ENCODE results near the gene SLC19A2. TPM values are rescaled to one million over a fixed set of nuclear protein-coding genes. Genes with fewer than 3 reads are reported as not detected.
A peak's percentile ranks its signal among the peaks of the same experiment; 100 is the strongest.
"Not testable (repeated sequence)": the region's sequence is repeated elsewhere in the genome, so short reads cannot be mapped to it uniquely, and the experiment has no call there.

SLC19A2 gene, protein sequence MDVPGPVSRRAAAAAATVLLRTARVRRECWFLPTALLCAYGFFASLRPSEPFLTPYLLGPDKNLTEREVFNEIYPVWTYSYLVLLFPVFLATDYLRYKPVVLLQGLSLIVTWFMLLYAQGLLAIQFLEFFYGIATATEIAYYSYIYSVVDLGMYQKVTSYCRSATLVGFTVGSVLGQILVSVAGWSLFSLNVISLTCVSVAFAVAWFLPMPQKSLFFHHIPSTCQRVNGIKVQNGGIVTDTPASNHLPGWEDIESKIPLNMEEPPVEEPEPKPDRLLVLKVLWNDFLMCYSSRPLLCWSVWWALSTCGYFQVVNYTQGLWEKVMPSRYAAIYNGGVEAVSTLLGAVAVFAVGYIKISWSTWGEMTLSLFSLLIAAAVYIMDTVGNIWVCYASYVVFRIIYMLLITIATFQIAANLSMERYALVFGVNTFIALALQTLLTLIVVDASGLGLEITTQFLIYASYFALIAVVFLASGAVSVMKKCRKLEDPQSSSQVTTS
- polyA plus RNA-seq (2013) = 29.4 and 30.4 TPM in 2 replicates

DNA sequence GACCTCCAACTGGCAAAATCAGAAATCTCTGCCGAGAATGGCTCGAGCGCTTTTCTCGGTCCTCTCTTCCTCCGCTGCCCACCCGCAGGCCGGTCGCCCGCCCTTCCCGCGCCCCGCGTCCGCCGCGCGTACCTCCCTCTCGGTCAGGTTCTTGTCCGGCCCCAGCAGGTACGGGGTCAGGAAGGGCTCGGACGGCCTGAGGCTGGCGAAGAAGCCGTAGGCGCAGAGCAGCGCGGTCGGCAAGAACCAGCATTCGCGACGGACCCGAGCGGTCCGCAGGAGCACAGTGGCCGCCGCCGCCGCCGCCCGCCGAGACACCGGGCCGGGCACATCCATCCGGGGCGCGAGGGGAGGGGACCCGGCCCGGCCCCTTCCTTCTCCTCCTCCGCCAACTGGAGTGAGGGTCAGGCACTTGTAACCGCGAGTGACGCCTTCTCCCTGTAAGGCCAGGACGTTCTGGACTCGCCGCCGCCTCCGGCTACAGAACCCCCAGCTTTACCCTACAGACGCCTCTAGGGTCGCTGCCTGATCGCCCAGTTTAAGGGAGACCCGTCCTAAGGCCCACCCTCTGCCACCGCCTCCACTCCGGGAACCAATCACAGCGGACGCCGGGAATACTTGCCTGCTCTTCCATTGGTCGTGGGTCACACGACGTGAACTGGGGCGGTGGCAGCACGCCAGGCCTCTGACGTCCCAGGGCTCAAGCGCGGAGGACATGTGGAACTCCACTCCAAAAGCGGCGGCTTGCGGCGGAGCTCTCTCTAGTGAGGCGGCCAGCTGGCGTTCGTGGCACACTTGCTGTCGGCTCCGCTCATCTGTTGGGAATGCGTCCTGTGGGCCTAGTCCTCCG, at the start of gene SLC19A2:
Gene SLC19A2, minus strand, starts transcription at position 514 of the 850 bp plus-strand sequence. Its CDS starts 178 bp downstream, at position 336.
- Histone ChIP-seq H3K4me3 (ENCODE audit: low read depth, low read length) (peak within 1 kb of the TSS; percentile 96), H2BK120ac (ENCODE audit: insufficient read depth, low read length, poor library complexity) (peak within 1 kb of the TSS; percentile 67), H2AK5ac (ENCODE audit: low read length) (peak within 1 kb of the TSS; percentile 72), H3K27me3 (ENCODE audit: insufficient read depth, low read length) (no peaks in the 10 kb centered on the region), H2BK12ac (ENCODE audit: low read length) (peak within 1 kb of the TSS; percentile 52), H3K27ac (ENCODE audit: low read depth, low read length) (peak within 1 kb of the TSS; percentile 98), H3K18ac (ENCODE audit: low read length) (peak within 1 kb of the TSS; percentile 50), H3K36me3 (ENCODE audit: control insufficient read depth in 1 of 2, insufficient read depth in 2 of 2, low read length in 2 of 2) (no peaks in the 10 kb centered on the region), H3K23ac (ENCODE audit: low read length) (no peak within 1 kb of the TSS), H4K12ac (ENCODE audit: low read depth, low read length) (peak within 1 kb of the TSS; percentile 85), H3K4me1 (ENCODE audit: control insufficient read depth in 1 of 2, insufficient read depth in 2 of 2, low read length in 2 of 2) (peaks cover 6 to 13% of the 10 kb centered on the region in 2 experiments), H3K4me2 (ENCODE audit: low read length) (peak within 1 kb of the TSS; percentile 72), H3K79me2 (ENCODE audit: control insufficient read depth, insufficient read depth, low read length, poor library complexity) (peaks cover 11% of the 10 kb centered on the region), H3K9me3 (ENCODE audit: insufficient read depth, low read depth, low read length) (peaks cover 2% of the 10 kb centered on the region), H3K4ac (ENCODE audit: low read depth, low read length) (peak within 1 kb of the TSS; percentile 50), H4K91ac (ENCODE audit: low read depth, low read length) (peak within 1 kb of the TSS; percentile 74), H2AFZ (ENCODE audit: insufficient read depth, low read length, poor library complexity) (peak within 1 kb of the TSS; percentile 95), H3K14ac (ENCODE audit: low read length) (peak within 1 kb of the TSS; percentile 92), H4K8ac (ENCODE audit: low read depth, low read length) (peak within 1 kb of the TSS; percentile 62), H2BK5ac (ENCODE audit: low read depth, low read length, poor library complexity) (peak within 1 kb of the TSS; percentile 94), H3K9ac (ENCODE audit: low read length) (peak within 1 kb of the TSS; percentile 94), H3K79me1 (ENCODE audit: low read length) (peaks cover 11% of the 10 kb centered on the region)
- peak; percentile 99 for DNase-seq
- no CpG with 5 or more reads among the region's 85 CpGs for WGBS (ENCODE audit: extremely low coverage, insufficient coverage, insufficient read length)

DNA sequence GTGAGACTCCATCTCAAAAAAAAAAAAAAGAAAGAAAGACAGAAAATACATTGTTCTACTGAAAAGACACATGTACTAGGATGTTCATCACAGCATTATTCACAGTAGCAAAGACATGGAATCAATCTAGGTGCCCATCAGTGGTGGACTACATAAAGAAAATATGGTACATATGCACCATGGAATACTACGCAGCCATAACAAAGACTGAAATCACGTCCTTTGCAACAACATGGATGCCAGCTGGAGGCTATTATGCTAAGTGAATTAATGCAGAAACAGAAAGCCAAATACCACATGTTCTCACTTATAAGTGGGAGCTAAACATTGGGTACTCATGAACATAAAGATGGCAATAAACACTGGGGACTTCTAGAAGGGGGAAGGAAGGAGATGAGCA, 48.9 kb upstream of the SLC19A2 start:
- Histone ChIP-seq H3K4me2 (ENCODE audit: low read length) (no peak overlapping the region), H4K12ac (ENCODE audit: low read depth, low read length) (no peak overlapping the region), H3K18ac (ENCODE audit: low read length) (no peak overlapping the region), H3K79me1 (ENCODE audit: low read length) (no peaks in the 10 kb centered on the region), H3K27ac (ENCODE audit: low read depth, low read length) (no peak overlapping the region), H2AK5ac (ENCODE audit: low read length) (no peak overlapping the region), H2AFZ (ENCODE audit: insufficient read depth, low read length, poor library complexity) (no peak overlapping the region), H3K4me3 (ENCODE audit: low read depth, low read length) (no peak overlapping the region), H3K9me3 (ENCODE audit: insufficient read depth, low read depth, low read length) (no peaks in the 10 kb centered on the region), H3K23ac (ENCODE audit: low read length) (no peak overlapping the region), H3K36me3 (ENCODE audit: control insufficient read depth in 1 of 2, insufficient read depth in 2 of 2, low read length in 2 of 2) (no peaks in the 10 kb centered on the region), H4K91ac (ENCODE audit: low read depth, low read length) (no peak overlapping the region), H4K8ac (ENCODE audit: low read depth, low read length) (no peak overlapping the region), H3K14ac (ENCODE audit: low read length) (no peak overlapping the region), H3K4me1 (ENCODE audit: control insufficient read depth in 1 of 2, insufficient read depth in 2 of 2, low read length in 2 of 2) (peaks cover 3 to 6% of the 10 kb centered on the region in 2 experiments), H3K27me3 (ENCODE audit: insufficient read depth, low read length) (no peaks in the 10 kb centered on the region), H3K4ac (ENCODE audit: low read depth, low read length) (no peak overlapping the region), H2BK5ac (ENCODE audit: low read depth, low read length, poor library complexity) (no peak overlapping the region), H3K79me2 (ENCODE audit: control insufficient read depth, insufficient read depth, low read length, poor library complexity) (no peaks in the 10 kb centered on the region), H2BK120ac (ENCODE audit: insufficient read depth, low read length, poor library complexity) (no peak overlapping the region), H2BK12ac (ENCODE audit: low read length) (no peak overlapping the region), H3K9ac (ENCODE audit: low read length) (no peak overlapping the region)
- WGBS (ENCODE audit: extremely low coverage, insufficient coverage, insufficient read length) = no CpG with 5 or more reads among the region's 2 CpGs
- no peak for DNase-seq

DNA sequence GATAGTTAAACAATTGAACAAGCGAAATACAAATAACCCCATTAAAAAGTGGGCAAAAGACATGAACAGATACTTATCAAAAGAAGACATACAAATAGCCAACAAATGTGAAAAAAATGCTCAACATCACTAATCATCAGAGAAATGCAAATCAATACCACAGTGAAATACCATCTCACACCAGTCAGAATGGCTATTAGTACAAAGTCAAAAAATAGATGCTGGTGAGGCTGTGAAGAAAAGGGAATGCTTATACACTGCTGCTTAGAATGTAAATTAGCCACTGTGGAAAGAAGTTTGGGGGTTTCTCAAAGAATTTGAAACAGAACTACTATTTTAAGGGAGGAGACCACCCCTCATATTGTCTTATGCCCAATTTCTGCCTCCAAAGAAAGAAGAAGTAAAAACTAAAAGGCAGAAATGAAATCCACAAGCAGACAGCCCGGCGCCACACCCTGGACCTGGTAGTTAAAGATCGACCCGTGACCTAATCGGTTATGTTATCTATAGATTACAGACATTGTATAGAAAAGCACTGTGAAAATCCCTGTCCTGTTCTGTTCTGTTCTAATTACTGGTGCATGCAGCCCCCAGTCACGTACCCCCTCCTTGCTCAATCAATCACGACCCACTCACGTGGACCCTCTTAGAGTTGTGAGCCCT, 47.9 kb upstream of the SLC19A2 start:
- not testable (repeated sequence) for H3K27me3 ChIP-seq (ENCODE audit: insufficient read depth, low read length); H3K79me1 ChIP-seq (ENCODE audit: low read length)
- WGBS (ENCODE audit: extremely low coverage, insufficient coverage, insufficient read length) = no CpG with 5 or more reads among the region's 9 CpGs

DNA sequence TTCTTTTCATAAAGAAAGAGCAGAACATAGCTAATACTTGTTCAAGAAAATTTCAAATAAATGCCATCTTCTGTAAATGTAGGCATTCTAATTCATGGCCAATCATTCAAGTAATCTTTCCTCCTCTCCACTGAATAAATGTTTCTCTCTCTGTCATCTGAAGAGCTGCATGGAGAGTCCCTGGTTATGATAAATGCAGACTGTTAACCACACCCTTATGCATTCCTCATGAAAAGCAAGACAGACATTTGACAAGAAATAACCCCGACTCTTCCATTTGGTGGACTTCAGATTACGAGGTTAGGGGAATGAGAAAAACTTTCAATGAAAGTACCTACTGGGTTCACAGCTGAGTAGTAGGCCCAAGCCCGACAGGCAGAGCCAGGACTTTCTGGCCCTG, 44.7 kb upstream of the SLC19A2 start:
- Histone ChIP-seq H3K27me3 (ENCODE audit: insufficient read depth, low read length) (no peaks in the 10 kb centered on the region), H3K4me2 (ENCODE audit: low read length) (no peak overlapping the region)
- WGBS (ENCODE audit: extremely low coverage, insufficient coverage, insufficient read length) = no CpG with 5 or more reads among the region's 3 CpGs

More for the DNA sequence above, 47.9 kb upstream of the SLC19A2 start:
- H4K12ac ChIP-seq (ENCODE audit: low read depth, low read length); H3K27ac ChIP-seq (ENCODE audit: low read depth, low read length); H3K36me3 ChIP-seq (ENCODE audit: control insufficient read depth in 1 of 2, insufficient read depth in 2 of 2, low read length in 2 of 2); DNase-seq; H3K9me3 ChIP-seq (ENCODE audit: insufficient read depth, low read depth, low read length); H3K18ac ChIP-seq (ENCODE audit: low read length); H3K4me1 ChIP-seq (ENCODE audit: control insufficient read depth in 1 of 2, insufficient read depth in 2 of 2, low read length in 2 of 2); H3K79me2 ChIP-seq (ENCODE audit: control insufficient read depth, insufficient read depth, low read length, poor library complexity); H4K91ac ChIP-seq (ENCODE audit: low read depth, low read length); H4K8ac ChIP-seq (ENCODE audit: low read depth, low read length); H2AFZ ChIP-seq (ENCODE audit: insufficient read depth, low read length, poor library complexity); H3K4me2 ChIP-seq (ENCODE audit: low read length); H2BK5ac ChIP-seq (ENCODE audit: low read depth, low read length, poor library complexity); H3K23ac ChIP-seq (ENCODE audit: low read length); H2BK12ac ChIP-seq (ENCODE audit: low read length); H3K9ac ChIP-seq (ENCODE audit: low read length); H2AK5ac ChIP-seq (ENCODE audit: low read length); H2BK120ac ChIP-seq (ENCODE audit: insufficient read depth, low read length, poor library complexity); H3K14ac ChIP-seq (ENCODE audit: low read length); H3K4ac ChIP-seq (ENCODE audit: low read depth, low read length); H3K4me3 ChIP-seq (ENCODE audit: low read depth, low read length): not testable (repeated sequence)

More for the DNA sequence above, 44.7 kb upstream of the SLC19A2 start:
- Histone ChIP-seq H3K9me3 (ENCODE audit: insufficient read depth, low read depth, low read length) (no peaks in the 10 kb centered on the region), H2AFZ (ENCODE audit: insufficient read depth, low read length, poor library complexity) (no peak overlapping the region), H2BK12ac (ENCODE audit: low read length) (peak overlapping the region; percentile 89), H3K4ac (ENCODE audit: low read depth, low read length) (peak overlapping the region; percentile 76), H3K14ac (ENCODE audit: low read length) (no peak overlapping the region), H3K18ac (ENCODE audit: low read length) (no peak overlapping the region), H3K79me1 (ENCODE audit: low read length) (peaks cover 6% of the 10 kb centered on the region), H3K4me1 (ENCODE audit: control insufficient read depth in 1 of 2, insufficient read depth in 2 of 2, low read length in 2 of 2) (peaks cover 2 to 10% of the 10 kb centered on the region in 2 experiments), H3K9ac (ENCODE audit: low read length) (no peak overlapping the region), H3K27ac (ENCODE audit: low read depth, low read length) (no peak overlapping the region), H4K91ac (ENCODE audit: low read depth, low read length) (no peak overlapping the region), H2BK120ac (ENCODE audit: insufficient read depth, low read length, poor library complexity) (no peak overlapping the region), H2AK5ac (ENCODE audit: low read length) (no peak overlapping the region), H4K8ac (ENCODE audit: low read depth, low read length) (no peak overlapping the region), H3K4me3 (ENCODE audit: low read depth, low read length) (no peak overlapping the region), H4K12ac (ENCODE audit: low read depth, low read length) (no peak overlapping the region), H3K79me2 (ENCODE audit: control insufficient read depth, insufficient read depth, low read length, poor library complexity) (no peaks in the 10 kb centered on the region), H3K23ac (ENCODE audit: low read length) (no peak overlapping the region), H3K36me3 (ENCODE audit: control insufficient read depth in 1 of 2, insufficient read depth in 2 of 2, low read length in 2 of 2) (no peaks in the 10 kb centered on the region), H2BK5ac (ENCODE audit: low read depth, low read length, poor library complexity) (no peak overlapping the region)
- no peak for DNase-seq

Data from trophoblast cell (in vitro differentiated cells and primary cell).